Sigmoid colon (tissue), 4 donors: ENCODE measurements around the gene PDS5B.

Experiments used
- EP300 ChIP-seq, 4 donors: sonication (generic); formaldehyde crosslinking; IDR thresholded peaks; one replicate each; pipeline ENCODE4 v1.6.1; 2017; ENCODE audit warnings: antibody characterized with exemption in 4 of 4
- POLR2A ChIP-seq, 2 donors: fragments of 450-650 bp; IDR thresholded peaks; one replicate each; pipeline ENCODE4 v1.6.1; 2016; ENCODE audit warnings: antibody characterized with exemption in 2 of 2, mild to moderate bottlenecking in 2 of 2, moderate library complexity in 2 of 2
- TF ChIP-seq, protein P1 (sequence below), 4 experiments: fragments of 450-650 bp in 3 of 4; fragments of 200-600 bp in 1 of 4; IDR thresholded peaks; one replicate each; pipeline ENCODE4 v1.5.1; 2016 to 2019; ENCODE audit warnings: antibody characterized with exemption in 4 of 4, mild to moderate bottlenecking in 3 of 4, moderate library complexity in 2 of 4

DNA sequence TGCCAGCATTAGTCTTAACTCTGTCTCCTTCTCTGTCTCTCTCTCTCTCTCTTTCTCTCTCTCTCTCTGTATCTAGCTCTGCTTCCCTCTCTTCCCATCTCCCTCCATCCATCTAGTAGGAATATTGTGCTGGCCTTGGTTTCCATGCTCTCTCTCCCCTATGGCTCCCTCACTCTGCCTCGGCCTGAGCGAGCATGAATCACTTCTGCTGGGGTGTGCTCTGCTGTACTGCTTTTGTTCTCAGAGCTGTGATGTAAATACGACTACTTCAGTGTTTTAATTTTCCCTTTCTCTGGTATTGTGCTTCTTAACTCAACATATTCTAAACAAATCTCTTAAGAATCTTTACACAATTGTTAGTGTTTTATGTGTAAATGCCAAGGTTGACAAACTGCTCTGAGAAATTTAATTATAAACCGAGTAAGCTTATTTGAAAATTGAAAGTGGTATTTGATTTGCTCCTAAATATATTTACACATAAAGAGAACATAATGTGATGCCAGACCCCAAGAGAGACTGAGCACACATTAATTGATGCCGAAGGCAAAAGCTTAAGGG is 218.5 kb downstream of the PDS5B start:
- TF ChIP-seq, protein P1, sequence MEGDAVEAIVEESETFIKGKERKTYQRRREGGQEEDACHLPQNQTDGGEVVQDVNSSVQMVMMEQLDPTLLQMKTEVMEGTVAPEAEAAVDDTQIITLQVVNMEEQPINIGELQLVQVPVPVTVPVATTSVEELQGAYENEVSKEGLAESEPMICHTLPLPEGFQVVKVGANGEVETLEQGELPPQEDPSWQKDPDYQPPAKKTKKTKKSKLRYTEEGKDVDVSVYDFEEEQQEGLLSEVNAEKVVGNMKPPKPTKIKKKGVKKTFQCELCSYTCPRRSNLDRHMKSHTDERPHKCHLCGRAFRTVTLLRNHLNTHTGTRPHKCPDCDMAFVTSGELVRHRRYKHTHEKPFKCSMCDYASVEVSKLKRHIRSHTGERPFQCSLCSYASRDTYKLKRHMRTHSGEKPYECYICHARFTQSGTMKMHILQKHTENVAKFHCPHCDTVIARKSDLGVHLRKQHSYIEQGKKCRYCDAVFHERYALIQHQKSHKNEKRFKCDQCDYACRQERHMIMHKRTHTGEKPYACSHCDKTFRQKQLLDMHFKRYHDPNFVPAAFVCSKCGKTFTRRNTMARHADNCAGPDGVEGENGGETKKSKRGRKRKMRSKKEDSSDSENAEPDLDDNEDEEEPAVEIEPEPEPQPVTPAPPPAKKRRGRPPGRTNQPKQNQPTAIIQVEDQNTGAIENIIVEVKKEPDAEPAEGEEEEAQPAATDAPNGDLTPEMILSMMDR (IDR thresholded peaks at IDR 0.05), result no peak
- TF ChIP-seq EP300 (IDR thresholded peaks at IDR 0.05) (peak in 1 of 4 donors; percentile 2), POLR2A (IDR thresholded peaks at IDR 0.05) (no peak)
